Endothelial cell (in vitro differentiated cells): Measurements from ENCODE around the gene OR9Q1. TPM values are rescaled to one million over a fixed set of nuclear protein-coding genes. Genes with fewer than 3 reads are reported as not detected.

Experiments used
- DNase-seq: peaks from one replicate; pipeline ENCODE4 v3.0.0; 2021; ENCODE audit warnings: low spot score
- H3K27ac Mint-ChIP-seq: one replicate; pipeline ENCODE4 v1.8.0; 2021; ENCODE audit warnings: mixed read lengths, inconsistent platforms; ENCODE audit not compliant: unreplicated experiment
- H3K27me3 Mint-ChIP-seq: one replicate; pipeline ENCODE4 v1.8.0; 2021; ENCODE audit warnings: mild to moderate bottlenecking, moderate library complexity, mixed read lengths, inconsistent platforms; ENCODE audit not compliant: unreplicated experiment
- H3K36me3 Mint-ChIP-seq: one replicate; pipeline ENCODE4 v1.8.0; 2021; ENCODE audit warnings: mild to moderate bottlenecking, low read depth, mixed read lengths, inconsistent platforms; ENCODE audit not compliant: unreplicated experiment
- H3K4me1 Mint-ChIP-seq: one replicate; pipeline ENCODE4 v1.8.0; 2021; ENCODE audit warnings: mild to moderate bottlenecking, mixed read lengths, inconsistent platforms; ENCODE audit not compliant: unreplicated experiment
- H3K4me3 Mint-ChIP-seq: one replicate; pipeline ENCODE4 v1.8.0; 2021; ENCODE audit warnings: mild to moderate bottlenecking, mixed read lengths, inconsistent platforms; ENCODE audit not compliant: unreplicated experiment
- H3K9me3 Mint-ChIP-seq: one replicate; pipeline ENCODE4 v1.8.0; 2021; ENCODE audit warnings: mixed read lengths, inconsistent platforms; ENCODE audit not compliant: unreplicated experiment
- long read RNA-seq: library from polyadenylated mRNA; unstranded; transcript quantifications from one replicate; pipeline ENCODE4 v2.0.0, GENCODE V29; 2020; ENCODE audit not compliant: unreplicated experiment
- total RNA-seq: library from RNA; stranded (reverse); fragmentation: NEBNext Ultra II Directional; extraction: Animal tissue kit (Norgen Biotek cat#: 25700); gene quantifications from one replicate; pipeline ENCODE4 v1.2.1, GENCODE V29; 2021; ENCODE audit not compliant: unreplicated experiment
- TF ChIP-seq, protein P1 (sequence below): fragments of 200-600 bp; sonication (generic); IDR thresholded peaks from one replicate; pipeline ENCODE4 v1.5.0; 2021; ENCODE audit warnings: antibody characterized with exemption; ENCODE audit not compliant: unreplicated experiment

OR9Q1 gene, protein sequence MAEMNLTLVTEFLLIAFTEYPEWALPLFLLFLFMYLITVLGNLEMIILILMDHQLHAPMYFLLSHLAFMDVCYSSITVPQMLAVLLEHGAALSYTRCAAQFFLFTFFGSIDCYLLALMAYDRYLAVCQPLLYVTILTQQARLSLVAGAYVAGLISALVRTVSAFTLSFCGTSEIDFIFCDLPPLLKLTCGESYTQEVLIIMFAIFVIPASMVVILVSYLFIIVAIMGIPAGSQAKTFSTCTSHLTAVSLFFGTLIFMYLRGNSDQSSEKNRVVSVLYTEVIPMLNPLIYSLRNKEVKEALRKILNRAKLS
- not detected for total RNA-seq
- long read RNA-seq = 0 reads

DNA sequence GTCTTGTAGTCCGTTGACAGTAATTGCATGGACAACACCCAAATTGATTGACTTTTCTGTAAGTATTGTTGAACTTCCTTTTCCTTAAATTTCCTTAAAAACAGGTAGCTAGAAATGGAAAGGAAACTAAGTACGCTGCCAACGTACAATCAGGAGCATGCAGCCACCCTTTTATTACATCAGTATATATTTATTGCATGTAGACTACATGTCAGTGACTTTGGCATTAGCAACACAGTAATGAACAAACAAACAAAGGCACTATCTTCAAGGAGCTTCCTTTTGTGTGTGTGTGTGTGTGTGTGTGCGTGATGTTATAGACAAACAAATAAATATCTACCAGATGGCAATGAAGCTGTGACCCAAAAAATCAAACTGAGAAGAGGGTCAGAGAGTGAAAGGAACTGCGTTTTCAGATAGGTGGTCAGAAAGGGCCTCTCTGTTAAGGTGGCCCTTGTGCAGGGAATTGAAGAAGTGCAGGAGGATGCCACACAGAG is at the start of gene OR9Q1:
OR9Q1 (plus strand) TSS at position 447 of the 497 bp plus-strand sequence. CDS start 155,564 bp downstream, outside the sequence.
- no peak within 1 kb of the TSS for H3K4me3 Mint-ChIP-seq
- DNase-seq = no peak
- TF ChIP-seq, protein P1, sequence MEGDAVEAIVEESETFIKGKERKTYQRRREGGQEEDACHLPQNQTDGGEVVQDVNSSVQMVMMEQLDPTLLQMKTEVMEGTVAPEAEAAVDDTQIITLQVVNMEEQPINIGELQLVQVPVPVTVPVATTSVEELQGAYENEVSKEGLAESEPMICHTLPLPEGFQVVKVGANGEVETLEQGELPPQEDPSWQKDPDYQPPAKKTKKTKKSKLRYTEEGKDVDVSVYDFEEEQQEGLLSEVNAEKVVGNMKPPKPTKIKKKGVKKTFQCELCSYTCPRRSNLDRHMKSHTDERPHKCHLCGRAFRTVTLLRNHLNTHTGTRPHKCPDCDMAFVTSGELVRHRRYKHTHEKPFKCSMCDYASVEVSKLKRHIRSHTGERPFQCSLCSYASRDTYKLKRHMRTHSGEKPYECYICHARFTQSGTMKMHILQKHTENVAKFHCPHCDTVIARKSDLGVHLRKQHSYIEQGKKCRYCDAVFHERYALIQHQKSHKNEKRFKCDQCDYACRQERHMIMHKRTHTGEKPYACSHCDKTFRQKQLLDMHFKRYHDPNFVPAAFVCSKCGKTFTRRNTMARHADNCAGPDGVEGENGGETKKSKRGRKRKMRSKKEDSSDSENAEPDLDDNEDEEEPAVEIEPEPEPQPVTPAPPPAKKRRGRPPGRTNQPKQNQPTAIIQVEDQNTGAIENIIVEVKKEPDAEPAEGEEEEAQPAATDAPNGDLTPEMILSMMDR = no peak
- H3K4me1 Mint-ChIP-seq = peaks cover 23% of the 10 kb centered on the region
- H3K36me3 Mint-ChIP-seq = no peaks in the 10 kb centered on the region
- H3K27ac Mint-ChIP-seq = no peak within 1 kb of the TSS
- peaks cover 1% of the 10 kb centered on the region for H3K27me3 Mint-ChIP-seq
- no peaks in the 10 kb centered on the region for H3K9me3 Mint-ChIP-seq

DNA sequence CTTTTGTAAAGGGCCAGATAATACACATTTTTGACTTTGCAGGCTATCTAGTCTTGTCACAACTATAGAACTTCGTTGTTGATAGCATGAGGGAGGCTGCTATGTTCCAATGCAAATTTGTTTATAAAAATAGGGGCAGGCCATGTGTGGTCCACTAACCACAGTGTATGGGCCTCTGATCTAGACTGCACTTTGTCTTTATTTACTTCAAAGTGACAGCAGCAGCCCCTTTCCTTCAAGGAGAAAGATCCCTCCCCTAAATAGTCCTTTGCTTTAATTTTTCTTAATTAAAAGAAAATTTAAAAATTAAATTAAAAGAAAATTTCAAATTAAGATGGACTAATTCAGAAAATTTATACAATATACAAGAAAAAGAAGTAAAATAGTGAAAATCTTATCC is 49.5 kb upstream of the OR9Q1 start:
- Mint-ChIP-seq H3K9me3 (no peaks in the 10 kb centered on the region), H3K4me3 (no peak overlapping the region), H3K27ac (no peak overlapping the region), H3K27me3 (no peaks in the 10 kb centered on the region), H3K36me3 (no peaks in the 10 kb centered on the region), H3K4me1 (peaks cover 3% of the 10 kb centered on the region)
- no peak for DNase-seq
- TF ChIP-seq, protein P1 = no peak

DNA sequence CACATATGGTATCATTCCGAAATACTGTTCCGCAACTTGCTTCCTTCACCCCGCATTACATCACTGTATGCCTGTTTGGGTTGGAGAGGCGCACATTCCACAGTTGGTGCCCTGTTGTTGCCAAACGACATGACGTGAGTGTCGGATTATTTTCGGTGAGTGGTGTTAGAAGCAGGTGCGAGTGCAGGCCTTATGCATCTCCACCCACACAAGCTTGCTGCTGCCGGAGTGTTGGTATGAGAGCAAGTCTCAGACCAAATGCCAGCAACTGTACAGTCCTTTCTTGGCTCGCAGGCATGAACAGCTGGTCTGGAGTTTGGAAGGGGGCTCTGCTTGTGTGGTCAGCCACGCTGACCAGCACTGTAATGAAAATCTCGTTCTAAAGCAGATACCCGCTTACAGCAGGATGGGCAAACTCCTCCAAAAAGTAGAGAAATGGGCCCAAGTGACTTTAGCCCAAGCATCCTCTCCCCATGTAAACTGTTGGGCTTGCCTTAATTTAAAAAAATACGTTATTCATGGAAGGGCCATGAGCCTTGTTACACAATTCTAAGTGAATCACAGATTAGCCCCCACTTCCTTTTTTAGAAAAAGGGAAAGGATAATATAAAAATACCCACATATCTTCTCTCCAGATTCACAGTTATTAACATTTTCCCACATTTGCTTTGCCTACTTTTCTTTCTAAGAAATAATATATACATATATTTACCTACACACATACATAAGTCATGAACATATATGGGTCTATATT is 48.7 kb upstream of the OR9Q1 start:
- TF ChIP-seq, protein P1 = no peak
- no peaks in the 10 kb centered on the region for H3K27me3 Mint-ChIP-seq
- no peaks in the 10 kb centered on the region for H3K9me3 Mint-ChIP-seq
- H3K4me3 Mint-ChIP-seq = no peak overlapping the region
- no peaks in the 10 kb centered on the region for H3K36me3 Mint-ChIP-seq
- peaks cover 3% of the 10 kb centered on the region for H3K4me1 Mint-ChIP-seq
- no peak for DNase-seq
- H3K27ac Mint-ChIP-seq = no peak overlapping the region

DNA sequence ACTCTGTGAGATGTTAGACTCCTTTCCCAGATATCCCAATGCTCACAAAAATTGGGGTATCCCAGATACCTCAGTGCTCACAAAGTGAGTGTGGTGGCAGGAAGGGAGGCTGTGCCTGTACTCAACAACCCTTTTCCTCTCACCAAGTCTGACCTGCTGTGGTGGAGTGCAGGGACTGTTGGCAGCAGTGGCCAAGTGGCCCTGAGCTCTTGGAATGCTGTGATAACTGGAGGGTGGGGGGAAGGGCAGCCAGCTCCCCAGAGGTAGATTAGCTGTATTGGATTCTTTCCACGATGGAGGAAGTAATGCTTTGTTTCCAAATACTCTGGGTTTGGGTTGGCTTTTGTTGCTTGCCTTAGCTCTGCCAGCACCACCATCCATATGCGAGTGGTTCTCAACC is 46.0 kb upstream of the OR9Q1 start:
- H3K9me3 Mint-ChIP-seq = no peaks in the 10 kb centered on the region
- peaks cover 3% of the 10 kb centered on the region for H3K4me1 Mint-ChIP-seq

More for the DNA sequence above, 46.0 kb upstream of the OR9Q1 start:
- H3K36me3 Mint-ChIP-seq = no peaks in the 10 kb centered on the region
- TF ChIP-seq, protein P1 = no peak
- H3K4me3 Mint-ChIP-seq = no peak overlapping the region
- H3K27ac Mint-ChIP-seq = no peak overlapping the region
- no peaks in the 10 kb centered on the region for H3K27me3 Mint-ChIP-seq
- no peak for DNase-seq
